GM21390 (cell line): Measurements from ENCODE around the gene UTF1.

Source experiments
- ATAC-seq: cut with Tn5 transposase; IDR thresholded peaks from one replicate; pipeline ENCODE4 v1.9.1; 2021; ENCODE audit not compliant: unreplicated experiment

UTF1 gene, protein sequence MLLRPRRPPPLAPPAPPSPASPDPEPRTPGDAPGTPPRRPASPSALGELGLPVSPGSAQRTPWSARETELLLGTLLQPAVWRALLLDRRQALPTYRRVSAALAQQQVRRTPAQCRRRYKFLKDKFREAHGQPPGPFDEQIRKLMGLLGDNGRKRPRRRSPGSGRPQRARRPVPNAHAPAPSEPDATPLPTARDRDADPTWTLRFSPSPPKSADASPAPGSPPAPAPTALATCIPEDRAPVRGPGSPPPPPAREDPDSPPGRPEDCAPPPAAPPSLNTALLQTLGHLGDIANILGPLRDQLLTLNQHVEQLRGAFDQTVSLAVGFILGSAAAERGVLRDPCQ

DNA sequence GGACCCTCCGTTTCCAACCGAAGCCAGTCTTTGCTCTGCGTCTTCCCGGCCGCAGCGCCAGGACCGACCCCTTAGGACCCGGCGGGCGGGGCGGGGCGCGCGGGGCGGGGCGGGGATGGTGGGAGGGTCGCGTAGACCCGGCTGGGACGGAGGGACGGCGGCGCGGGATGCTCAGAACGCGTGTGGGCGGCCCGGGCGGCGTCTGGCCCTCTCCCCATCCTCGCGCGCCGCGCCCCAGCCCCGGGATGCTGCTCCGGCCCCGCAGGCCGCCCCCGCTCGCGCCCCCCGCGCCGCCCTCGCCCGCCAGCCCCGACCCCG lies at the start of gene UTF1:
UTF1 (plus strand) TSS at position 174 of the 318 bp plus-strand sequence; CDS start at position 246, 72 bp downstream.
- no peak for ATAC-seq

GRCh38 chr10:133180965-133181639 lies 48.9 kb upstream of the UTF1 start:
- no peak for ATAC-seq

GRCh38 chr10:133182190-133182589 lies 47.8 kb upstream of the UTF1 start:
- no peak for ATAC-seq

GRCh38 chr10:133182791-133183645 lies 47.0 kb upstream of the UTF1 start:
- no peak for ATAC-seq

- ATAC-seq: no peak
Measured at GRCh38 chr10:133183646-133184378, 46.2 kb upstream of the UTF1 start.

DNA sequence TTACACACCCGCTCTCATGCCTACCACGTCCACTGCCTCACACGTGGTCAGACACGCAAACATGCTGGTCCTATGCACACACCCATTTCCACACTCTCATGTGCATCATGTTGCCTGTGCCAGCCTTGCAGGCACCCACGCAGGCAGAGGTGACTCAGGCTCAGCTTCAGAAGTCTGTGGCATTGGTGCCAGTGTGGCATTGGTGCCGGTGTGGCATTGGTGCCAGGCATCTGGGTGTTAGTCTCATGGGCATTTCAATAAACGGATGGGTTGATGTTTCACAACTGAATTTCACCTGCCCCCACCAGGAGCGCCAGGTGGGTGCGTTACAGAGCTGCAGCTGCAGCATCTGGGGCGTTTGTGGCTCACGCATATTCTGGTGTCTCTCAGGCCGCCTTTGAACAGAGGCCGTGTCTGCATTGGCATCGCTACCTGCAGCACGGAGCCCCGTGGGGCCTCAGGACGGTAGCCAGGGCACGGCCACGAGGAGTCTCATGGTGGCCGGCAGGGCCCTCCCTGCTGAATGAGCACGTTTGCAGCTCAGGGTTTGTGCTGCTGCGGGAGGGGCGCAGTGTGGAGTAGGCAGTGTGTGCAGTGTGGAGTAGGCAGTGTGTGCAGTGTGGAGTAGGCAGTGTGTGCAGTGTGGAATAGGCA lies 45.3 kb upstream of the UTF1 start:
- no peak for ATAC-seq

- no peak for ATAC-seq
Measured at GRCh38 chr10:133185421-133185820, 44.6 kb upstream of the UTF1 start.

GRCh38 chr10:133185916-133186315 lies 44.1 kb upstream of the UTF1 start:
- no peak for ATAC-seq

GRCh38 chr10:133186416-133187090 lies 43.5 kb upstream of the UTF1 start:
- no peak for ATAC-seq

GRCh38 chr10:133187091-133187905 lies 42.7 kb upstream of the UTF1 start:
- ATAC-seq: no peak

DNA sequence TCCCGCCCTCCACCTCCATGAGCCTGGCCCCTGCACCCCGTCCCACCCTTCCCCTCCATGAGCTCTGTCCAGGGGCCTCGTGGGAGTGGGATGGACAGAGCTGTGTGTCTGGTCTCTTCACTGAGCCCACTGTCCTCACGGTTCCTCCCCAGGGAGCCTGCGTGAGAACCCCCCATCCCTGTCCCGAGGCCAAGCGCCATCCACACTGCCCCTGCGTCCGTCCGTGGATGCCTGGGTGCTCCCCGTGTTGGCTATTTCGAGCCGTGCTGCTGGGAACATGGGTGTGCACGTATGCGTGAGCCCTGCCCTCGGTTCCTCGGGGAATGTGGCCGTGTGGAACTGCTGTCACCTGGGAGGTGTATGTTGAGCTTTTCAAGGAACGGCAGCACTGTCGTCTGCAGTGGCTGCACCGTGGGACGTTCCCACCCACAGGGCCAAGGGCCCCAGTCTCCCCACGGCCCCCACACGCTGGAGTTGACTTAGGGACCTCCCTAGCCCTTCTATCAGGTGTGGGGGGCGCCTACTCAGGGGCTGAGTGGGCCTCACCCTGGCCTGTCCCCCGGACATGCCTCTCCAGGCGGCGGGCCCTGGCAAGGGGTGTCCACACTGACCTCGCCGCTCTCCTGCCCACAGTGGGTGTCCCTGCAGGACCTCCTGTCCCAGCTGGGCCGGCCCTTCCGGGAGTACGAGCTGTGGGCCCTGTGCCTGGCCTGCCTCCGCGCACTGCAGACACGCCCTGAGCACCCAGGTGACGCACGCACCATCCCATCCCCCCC lies 41.9 kb upstream of the UTF1 start:
- no peak for ATAC-seq

DNA sequence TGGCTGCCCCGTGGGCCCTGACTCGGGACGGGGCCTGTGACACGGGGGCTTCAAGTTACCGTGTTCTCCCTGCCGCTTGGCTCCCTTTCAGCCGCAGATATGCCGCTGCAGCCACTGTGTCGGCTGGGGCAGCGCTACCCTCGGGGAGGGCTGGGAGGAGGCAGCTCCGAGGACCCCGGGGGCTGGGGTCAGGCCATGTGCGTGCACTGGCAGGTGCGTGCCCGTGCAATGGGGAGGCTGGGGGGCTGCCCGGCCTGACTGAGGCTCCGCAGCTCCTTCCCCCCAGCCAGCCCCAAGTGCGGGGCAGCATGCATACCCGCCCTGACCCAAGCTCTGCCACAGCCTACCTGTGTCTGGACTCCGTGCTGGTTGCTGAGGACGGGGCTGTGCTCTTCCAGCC lies 40.8 kb upstream of the UTF1 start:
- ATAC-seq: no peak

GRCh38 chr10:133189726-133190125 lies 40.3 kb upstream of the UTF1 start:
- no peak for ATAC-seq

- ATAC-seq: no peak
Measured at GRCh38 chr10:133190225-133190624, 39.8 kb upstream of the UTF1 start.

DNA sequence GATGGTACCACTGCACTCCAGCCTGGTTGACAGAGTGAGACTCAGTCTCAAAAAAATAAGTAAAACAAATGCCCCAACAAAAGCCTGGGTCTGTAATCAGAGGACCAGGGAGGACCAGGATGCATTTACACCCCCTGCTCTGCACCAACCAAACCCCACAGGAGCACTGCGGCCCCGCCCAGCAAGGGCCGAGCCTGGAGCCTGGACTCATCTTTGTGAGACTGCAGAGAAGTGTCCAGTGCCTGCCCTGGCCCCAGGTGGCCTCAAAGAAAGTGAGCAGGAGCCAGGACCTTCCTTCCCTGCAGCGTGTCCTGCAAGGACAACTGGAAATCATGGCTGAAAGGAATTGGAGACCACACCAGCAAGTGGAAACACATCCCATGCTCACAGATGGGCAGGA lies 38.4 kb upstream of the UTF1 start:
- ATAC-seq: no peak

GRCh38 chr10:133194151-133194550 lies 35.9 kb upstream of the UTF1 start:
- ATAC-seq: no peak

GRCh38 chr10:133195096-133195495 lies 34.9 kb upstream of the UTF1 start:
- ATAC-seq: no peak

- ATAC-seq: no peak
Measured at GRCh38 chr10:133195611-133196010, 34.4 kb upstream of the UTF1 start.
